Activated CD8-positive, alpha-beta memory T cell treated with anti-CD3 and anti-CD28 coated beads, Interleukin-2, amount 50 U/mL, for 1 hour (primary cell): ENCODE results near the gene NRG2.
A peak's percentile ranks its signal among the peaks of the same experiment; 100 is the strongest.

ENCODE experiments used
- DNase-seq: peaks from one replicate; pipeline ENCODE4 v3.0.0-alpha.2; 2020; ENCODE audit errors: extremely low read depth

The NRG2 gene

DNA sequence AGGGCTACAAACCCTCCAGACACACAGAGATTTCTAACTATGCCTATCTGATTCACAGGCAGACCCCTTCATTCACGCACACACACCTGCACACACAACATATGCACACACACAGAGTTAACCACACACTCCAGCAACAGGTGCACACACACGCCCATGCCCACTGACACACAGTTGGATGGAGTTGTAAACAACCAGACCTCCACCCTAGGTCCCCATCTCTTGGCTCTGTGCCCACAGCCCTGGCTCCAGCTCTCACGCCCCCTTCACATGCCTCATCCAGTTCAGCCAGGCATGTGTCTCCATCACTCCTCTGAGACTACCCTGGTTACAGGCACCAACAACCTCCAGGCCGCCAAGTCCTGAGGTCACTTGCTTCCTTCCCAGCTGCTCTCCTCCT lies 186.4 kb downstream of the NRG2 start:
- DNase-seq: no peak

DNA sequence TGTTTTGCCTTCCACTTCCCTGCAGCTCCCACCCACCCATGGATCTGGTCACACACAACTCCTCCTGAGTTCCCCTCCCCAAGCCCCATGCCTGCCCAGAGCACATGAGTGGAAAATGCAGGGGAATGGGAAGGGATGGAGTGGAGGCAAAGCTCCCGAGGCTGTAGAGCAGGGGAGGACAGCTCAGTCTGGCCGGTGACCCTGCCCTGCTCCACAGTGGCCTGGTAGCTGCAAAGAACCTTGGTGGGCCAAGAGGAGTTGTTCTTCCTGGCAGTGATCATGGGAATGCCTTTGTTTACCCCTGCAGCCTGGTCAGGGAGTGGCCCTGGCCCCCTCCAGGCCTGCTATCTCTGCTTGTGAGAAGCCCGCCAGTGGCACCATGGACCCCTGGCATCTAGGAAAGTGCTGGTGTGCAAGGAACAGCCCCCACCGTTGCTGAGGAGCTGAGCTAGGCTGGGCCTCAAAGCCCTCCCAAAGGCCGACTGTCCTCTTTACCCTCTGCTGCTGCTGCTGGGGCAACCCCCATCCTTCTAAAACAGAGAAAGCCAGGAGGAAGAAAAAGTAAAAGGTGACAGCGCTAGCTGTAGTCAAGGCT lies 187.1 kb downstream of the NRG2 start:
- DNase-seq: no peak

DNA sequence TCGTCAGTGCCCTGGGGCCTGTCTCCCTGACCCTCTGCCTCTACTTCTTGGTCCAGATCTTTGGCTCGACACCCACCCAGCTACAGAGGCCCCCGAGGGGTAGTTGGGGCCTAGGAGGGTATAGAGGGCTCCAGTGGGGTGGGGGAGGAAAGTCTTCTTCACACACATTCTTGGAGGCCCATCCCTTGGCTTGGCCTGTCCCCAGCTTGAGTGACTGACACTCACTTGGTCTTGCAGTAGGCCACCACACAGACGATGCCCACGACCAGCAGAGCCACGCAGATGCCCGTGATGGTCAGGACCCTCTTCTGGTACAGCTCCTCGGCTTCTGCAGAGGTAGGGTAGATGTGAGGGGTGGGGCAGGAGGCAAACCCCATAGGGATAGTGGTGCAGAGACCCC lies 187.6 kb downstream of the NRG2 start:
- DNase-seq: no peak

DNA sequence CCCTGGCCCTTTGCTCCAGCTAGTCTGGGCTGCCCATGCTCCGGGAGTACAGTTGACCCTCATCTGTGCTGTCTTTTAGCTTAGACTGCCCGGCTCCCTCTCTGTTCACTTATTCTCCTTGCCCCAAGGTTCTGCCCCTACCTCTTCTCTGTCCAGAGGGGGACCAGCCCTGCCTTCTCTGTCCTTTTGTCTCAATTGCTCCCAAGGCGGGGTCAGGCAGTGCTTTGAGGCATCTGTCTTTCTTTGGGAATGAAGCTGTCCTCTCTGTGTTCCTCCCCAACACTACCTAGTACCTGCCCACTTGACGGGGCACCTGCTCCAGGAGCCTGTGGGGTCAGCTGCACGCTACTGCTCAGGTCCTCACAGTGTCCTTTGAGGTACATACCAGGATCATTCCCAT lies 188.1 kb downstream of the NRG2 start:
- DNase-seq: no peak

DNA sequence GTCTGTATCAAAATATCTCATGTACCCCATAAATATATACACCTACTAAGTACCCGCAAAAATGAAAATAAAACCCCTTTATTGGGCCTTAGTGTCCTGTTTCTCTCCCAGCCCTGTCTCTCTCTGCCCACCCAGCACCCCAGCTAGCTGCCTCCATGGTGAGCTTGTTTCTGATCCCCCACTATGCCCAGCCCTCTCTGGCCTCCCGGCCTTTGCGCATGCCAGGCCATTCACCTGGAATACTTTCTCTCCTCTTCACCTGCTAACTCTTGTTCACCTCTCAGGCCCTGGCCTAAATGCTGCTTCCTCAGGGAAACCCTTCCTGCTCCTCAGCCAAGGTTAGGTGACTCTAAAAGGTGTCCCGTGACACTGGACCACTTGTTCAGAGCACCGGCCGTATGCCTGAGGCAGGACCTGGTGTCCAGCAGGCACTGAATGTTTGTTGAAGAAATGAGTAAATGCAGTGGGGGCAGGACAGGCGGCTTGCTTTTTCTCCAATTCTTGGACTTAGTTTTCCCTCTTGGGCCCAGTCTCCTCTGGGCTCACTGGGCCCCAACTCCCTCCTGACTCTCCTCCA lies 189.0 kb downstream of the NRG2 start:
- DNase-seq: no peak

DNA sequence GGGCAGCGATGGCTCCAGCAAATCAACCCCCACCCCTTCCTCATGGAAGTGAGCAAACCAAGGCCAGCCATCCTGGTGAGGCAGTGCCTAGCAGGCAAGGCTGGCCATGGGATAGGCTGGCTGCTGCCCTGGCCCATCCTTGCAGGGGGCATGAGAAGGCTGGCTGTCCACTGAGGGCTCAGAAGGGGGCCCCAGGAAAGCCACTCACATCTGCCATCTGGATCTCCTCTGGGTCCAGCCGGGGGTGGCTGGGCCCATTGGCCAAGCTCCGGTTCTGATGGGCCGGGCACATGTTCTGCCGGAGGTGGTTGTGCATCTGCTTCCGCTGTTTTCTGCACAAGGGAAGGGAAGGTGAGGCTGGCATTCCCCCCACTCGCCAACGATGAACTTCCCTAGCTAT lies 190.4 kb downstream of the NRG2 start:
- no peak for DNase-seq

DNA sequence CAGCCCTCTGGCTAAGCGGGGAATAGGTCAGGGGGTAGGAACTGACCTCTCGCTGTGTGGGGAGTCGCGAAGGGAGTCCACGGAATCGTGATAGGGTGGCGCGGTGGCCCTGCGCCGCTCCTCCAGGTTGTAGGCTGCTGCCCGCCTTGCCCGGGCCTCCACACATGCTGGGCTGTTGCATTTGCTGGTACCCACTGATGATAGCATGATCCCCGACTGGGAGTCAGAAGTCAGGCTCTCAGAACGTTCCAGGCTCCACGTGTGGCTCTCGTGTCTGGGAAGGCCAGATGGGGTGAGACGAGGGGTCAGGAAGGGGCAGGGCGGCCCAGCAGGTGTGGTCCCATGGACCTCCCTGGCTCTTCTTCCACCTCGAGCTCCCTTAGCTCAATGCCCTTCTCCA lies 191.5 kb downstream of the NRG2 start:
- DNase-seq: no peak

DNA sequence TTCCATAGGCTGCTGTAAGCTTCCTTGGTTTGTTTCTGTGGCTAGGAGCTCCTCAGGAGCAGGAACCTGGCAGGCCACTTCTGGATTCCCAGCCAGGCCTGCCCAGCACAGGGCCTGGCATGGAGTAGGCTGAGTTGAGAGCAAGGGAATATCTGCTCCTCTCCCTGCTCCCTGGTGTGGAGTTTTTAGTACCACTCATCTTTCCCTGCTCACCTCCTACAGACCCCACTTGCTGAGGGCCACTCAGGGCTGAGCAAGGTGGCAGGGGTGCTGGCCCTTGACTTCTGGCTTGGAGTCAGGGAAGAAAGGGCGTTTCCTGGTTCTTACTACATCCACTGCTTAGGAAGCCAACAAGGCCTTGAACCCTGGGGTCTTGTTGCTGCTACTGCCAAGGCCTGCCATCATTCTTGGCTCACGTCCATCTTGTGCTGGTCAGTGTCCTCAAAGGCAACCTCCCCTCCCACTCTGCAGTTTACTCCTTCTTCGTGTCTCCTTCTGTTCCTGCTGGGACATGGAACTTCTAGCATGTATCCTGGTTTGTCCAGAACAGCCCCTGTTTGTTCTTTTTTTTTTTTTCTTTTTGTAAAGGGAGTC lies 192.6 kb downstream of the NRG2 start:
- no peak for DNase-seq

DNA sequence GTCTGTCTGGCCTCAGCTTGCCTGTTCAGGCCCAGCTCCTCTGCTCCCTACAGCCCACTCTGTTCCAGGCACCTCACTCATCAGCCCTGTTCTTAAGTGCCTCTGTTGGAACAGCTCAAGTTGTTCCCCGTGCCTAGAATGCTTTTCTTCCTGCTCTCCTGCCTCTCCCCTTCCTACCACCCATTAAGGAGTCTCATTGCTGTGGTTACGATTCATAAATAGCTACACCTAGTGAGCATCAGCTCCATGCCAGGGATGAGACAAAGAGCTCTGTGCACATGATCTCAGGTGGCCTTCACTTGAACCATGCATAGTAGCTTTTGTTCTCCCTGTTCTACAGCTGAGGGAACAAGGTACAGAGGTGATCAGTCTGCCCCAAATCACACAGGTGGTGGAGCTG lies 193.2 kb downstream of the NRG2 start:
- DNase-seq: no peak

DNA sequence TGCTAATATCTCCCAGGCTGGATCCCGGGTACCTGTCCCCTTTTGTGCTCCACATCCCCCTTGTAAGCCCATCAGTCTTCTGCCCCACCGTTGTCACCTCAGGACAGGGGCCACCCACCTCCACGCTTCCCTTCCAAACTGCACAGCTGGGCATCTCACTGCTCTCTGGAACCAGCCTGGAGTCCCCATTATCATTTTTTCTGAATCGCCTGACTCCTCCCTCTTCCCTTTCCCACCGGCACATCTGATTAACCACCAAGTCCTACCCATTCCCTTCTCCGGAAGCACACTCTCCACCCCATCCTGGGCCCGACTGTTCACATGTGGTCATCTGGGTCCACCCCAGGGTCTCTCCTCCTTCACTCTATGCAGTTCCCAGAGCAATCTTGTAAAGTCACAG lies 193.6 kb downstream of the NRG2 start:
- no peak for DNase-seq

DNA sequence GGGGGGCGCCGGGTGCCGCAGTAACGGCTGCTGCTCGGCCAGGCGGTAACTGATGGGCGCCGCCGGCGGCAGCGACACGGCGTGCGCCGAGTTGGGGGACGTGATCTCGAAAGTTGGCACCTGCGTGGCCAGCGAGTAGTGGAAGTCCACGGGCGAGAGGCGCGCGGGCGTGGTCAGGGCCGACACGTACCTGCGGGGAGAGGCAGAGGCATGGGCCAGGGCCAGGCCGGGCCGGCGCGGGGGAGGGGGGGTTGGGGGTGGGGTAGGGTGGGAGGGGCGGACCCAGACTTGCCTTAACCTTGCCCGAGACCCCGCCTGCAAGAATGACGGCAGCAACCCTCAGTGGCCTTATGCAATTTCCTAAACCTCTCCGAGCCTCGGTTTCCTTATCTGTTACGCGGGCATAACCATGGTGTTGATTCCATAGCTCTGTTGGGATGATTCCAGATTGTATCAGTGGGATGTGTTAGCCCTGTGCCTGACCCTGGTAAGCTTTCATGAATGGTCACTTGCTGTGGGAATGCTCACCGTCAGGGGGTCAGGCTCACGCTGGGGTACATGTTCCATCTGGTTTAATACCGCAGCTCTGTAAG lies 194.5 kb downstream of the NRG2 start:
- no peak for DNase-seq

DNA sequence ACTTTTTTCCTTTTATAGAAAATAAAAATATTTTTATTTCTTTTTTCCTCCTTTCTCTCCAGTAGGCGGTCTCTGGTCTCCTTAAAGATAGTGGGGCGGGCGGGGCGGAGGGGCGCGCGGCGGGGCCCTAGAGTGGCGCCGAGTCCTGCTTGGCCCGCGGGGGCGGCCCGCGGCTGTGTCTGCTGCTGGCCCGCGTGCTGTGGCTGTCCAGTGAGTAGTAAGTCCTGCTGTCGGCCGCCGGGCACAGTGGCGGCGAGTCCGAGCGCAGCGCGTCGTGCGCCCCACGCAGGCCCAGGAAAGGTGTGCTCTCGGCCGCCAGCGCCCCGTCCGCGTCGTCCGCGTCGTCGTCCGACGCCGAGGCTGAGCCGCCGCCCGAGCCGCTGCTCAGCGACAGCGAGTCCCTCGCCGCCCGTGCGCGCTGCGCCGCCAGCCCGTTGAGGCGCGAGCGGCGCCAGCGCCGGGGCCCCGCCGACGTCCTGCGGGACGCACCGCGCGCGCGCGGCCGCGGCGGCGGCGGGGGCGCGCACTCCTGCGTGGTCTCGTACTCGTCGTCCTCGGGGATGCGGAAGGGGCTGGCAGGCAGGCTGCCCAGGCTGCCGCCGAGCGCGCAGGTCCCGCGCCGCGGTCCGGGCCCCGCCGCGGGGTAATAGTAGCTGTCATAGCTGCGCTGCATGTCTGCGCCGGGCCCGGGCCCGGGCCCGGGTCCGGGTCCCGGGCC lies 195.2 kb downstream of the NRG2 start:
- DNase-seq: peak; percentile 48

DNA sequence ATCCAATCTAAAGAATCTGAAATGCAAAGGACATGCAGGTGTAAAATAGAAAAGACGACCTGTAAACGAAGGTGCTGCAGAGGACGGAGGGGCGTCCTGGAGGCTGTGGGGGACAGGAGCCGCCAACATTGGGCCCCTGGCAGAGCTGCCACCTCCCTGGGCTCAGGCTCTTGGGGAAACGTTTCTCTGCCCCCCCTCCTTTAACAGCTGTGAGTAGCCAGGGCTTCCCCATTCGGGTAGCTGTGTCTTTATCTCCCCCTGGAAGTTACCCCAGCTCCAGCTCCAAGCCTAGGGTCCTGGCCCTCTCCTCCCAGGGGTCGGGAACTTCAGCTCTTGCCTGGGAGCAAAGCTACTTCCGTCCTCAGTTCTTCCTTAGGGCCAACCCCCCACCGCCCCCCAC lies 196.0 kb downstream of the NRG2 start:
- no peak for DNase-seq

DNA sequence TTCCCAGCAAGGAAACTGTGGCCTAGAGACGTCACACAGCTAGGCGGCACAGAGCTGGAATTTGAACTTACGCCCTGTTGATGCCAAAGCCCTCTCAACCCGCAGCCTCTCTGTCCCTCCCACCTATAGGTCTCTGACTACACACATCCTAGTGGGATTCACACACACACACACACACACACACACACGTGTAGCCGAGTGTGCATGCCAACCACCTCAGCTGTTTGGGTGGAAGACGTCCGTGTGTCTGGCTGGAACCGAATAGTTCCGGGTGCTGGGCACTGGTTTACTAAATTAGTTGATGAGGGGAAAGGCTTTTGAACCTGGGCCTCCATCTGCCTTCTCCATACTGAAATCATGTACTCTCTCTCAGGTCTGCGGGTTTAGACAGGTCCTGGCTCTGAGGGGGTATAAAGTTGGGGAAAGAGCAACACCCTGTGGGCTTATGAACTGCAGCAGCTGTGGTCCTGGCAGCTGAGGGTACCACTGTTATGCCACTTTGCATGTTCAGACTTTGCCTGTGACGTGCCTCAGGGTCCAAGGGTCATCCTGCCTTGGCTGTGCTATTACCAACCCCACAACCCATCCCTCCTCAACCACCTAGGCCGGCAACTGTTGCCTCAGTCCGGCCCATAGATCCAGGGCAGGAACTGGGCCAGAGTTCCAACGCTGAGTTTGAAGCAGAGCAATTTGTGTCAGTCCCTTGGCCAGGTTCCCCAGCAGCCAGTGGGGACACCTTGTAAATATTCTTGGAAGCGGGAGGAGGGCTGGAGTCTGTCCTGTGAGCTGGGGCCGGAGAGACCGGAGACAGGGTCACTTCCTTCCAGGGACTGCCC lies 197.0 kb downstream of the NRG2 start:
- no peak for DNase-seq

DNA sequence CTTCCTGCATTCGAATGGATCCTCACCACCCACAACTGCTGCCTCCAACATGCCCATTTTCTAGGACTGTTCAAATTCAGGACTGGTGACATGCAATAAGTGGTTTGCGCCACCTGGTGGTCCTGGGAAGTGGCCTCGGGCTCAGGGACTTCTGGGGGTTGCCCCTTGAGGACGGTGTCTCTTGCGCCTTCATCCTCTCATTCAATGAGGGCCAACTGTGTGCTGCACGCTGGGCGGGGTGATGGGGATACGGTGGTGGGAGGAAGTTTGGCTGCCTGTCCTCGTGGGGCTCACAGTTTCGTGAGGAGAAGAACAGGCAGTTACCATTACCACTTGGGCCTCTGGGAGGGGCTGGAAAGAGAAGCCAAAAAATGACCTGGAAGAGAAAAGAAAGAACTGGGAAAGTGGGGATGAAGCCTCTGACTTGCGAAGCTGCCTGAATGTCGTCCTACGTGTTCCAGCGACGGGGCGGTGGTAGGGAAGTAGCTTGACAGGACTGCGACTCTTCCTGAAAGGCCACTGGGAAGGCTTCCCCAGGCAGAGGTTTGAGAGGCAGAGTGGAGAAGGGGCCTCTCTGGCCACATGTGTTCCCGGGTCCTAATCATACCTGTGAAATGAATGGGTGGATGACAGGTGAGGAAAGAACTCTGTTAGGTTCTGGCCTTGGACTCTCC lies 198.5 kb downstream of the NRG2 start:
- peak; percentile 37 for DNase-seq

DNA sequence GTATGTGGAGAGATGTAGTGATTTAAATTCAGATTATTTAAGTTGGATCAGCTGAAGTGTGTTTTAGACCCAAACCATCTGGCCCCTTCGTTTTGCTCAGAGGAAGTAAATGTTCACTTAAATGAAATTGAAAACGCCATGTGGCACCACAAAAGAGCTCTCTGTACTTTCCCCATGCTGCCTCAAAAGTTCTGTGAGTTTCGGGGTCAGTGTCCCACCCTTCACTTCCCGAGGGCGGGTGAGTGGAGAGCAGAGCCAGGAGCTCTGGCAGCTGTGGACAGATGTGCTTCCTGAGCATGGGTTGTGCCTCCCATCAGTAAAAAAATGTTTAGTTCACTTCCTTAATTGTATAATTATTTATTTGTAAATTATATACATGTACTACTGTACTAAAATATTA lies 199.1 kb downstream of the NRG2 start:
- DNase-seq: no peak

DNA sequence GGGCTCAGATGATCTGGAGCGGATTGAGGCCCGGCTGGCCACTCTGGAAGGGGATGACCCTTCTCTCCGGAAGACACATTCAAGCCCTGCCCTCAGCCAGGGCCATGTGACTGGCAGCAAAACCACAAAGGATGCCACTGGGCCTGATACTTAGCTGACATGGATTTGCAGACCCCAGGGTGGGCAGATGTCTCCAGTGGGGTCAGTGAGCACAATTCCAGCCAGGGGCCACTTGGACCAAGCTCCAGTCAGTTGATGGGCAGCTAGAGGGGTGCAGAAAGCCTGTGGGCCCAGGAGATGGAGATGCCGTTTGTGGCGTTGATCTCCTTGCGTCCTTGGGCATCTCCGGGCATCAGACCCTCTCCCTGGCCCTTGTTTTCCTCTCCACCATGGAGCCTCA lies 200.8 kb downstream of the NRG2 start:
- no peak for DNase-seq

DNA sequence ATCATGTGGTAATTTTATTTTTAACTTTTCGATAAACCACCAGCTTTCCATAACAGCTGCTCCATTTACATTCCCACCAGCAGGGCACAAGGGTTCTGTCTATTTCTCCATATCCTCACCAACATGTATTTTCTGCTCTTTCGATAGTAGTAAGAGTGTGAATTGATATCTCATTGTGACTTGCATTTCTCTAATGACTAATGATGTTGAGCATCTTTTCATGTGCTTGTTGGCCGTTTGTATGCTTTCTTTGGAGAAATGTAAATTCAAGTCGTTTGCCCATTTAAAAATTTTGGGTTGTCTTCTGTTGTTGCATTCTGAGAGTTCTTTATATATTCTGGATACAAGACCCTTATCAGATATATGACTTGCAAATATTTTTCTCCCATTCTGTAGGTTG lies 201.6 kb downstream of the NRG2 start:
- DNase-seq: no peak

DNA sequence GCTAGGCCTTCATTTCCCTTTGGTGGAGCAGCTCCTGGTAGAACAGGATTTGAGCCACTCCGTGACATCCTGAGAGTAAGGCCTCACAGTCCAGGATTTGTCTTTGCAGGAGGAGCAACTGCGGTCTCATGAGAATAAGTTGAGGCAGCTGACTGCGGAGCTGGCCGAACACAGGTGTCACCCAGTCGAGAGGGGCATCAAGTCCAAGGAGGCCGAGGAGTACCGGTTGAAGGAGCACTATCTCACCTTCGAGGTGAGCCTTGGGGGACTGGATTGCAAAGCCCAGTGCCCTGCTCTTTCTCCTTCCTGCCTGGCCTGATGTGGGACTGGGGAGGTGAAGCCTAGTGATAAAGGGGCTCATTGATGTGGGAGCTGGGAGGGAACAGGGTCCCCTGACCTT lies 203.2 kb downstream of the NRG2 start:
- DNase-seq: no peak

DNA sequence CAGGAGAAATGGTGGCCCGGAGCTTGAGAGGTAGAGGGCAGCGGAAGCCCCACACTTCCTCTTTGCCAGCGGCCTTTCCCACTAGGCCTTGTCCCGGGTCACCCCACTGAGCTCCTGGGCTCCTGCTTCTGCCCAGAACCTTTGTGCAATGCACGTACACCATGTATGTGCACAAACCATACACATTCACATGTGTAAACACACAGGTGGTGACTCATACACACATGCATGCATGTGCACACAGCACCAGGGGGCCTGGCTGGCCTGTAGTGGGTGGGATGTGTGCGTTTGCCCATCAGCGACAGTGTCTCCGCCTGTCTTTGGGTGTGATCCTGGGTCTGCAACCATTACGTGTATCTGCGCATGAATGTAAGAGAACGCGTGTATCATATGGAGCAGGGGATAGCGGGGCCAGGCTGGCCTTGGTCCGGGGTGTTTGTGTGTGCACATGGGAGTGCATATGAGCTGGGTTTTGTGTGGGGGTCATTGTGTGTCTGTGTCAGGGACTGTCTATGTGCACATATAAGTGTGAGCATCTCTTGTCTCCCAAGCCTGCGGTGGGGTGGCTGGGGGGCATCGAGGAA lies 203.8 kb downstream of the NRG2 start:
- DNase-seq: no peak
